Measurements from ENCODE around the gene USP53. TPM values are rescaled to one million over a fixed set of nuclear protein-coding genes. Genes with fewer than 3 reads are reported as not detected.

USP53 gene
- total and polyA plus RNA-seq, 10 of the 15 experiments (the other 5 are each of a cell fraction or from before 2014, with no cell fraction given): 0.23 to 4.0 (median 2.7) TPM

GRCh38 chr4:119212234-119212963, at the start of gene USP53 (continued):
- TF ChIP-seq ELK1 (IDR thresholded peaks at IDR 0.05; ENCODE audit: low read depth, low read length) (no peak), POLR2A (IDR thresholded peaks at IDR 0.05; ENCODE audit: low read depth, low read length) (peak; percentile 92), SUPT20H (IDR thresholded peaks at IDR 0.05; ENCODE audit: borderline replicate concordance, control insufficient read depth, low read depth, low read length) (no peak), POU2F2 (IDR thresholded peaks at IDR 0.05; ENCODE audit: borderline replicate concordance, low read depth, low read length) (no peak), NFYB (IDR thresholded peaks at IDR 0.05; ENCODE audit: insufficient read depth, low read depth, low read length) (no peak), POLR2AphosphoS5 (IDR thresholded peaks at IDR 0.05; ENCODE audit: low read length) (peak; percentile 72), MTA3 (IDR thresholded peaks at IDR 0.05; ENCODE audit: borderline replicate concordance, low read length) (no peak), TARDBP (IDR thresholded peaks at IDR 0.05; ENCODE audit: borderline replicate concordance) (no peak), SIX5 (IDR thresholded peaks at IDR 0.05; ENCODE audit: low read depth, low read length, severe bottlenecking) (no peak), FOS (IDR thresholded peaks at IDR 0.05; ENCODE audit: borderline replicate concordance, extremely low read depth, insufficient read length) (no peak), NBN (IDR thresholded peaks at IDR 0.05) (no peak), MYC (IDR thresholded peaks at IDR 0.05; ENCODE audit: insufficient read depth, insufficient read length, insufficient replicate concordance, low read length, severe bottlenecking) (no peak), TCF7 (IDR thresholded peaks at IDR 0.05; ENCODE audit: borderline replicate concordance) (no peak), PML (IDR thresholded peaks at IDR 0.05; ENCODE audit: low read length) (no peak), CBX5 (IDR thresholded peaks at IDR 0.05; ENCODE audit: low read depth) (no peak; the same call in 1 of the 2 replicates), BCL11A (IDR thresholded peaks at IDR 0.05; ENCODE audit: low read depth, low read length) (no peak), POLR2AphosphoS2 (IDR thresholded peaks at IDR 0.05; ENCODE audit: low read depth, low read length) (no peak), RBBP5 (conservative IDR thresholded peaks at IDR 0.05) (no peak), EZH2 (IDR thresholded peaks at IDR 0.05; ENCODE audit: borderline replicate concordance, control insufficient read depth, low read depth, low read length) (no peak), MEF2B (IDR thresholded peaks at IDR 0.05; ENCODE audit: partially characterized antibody, poor library complexity, severe bottlenecking) (peak; percentile 82), NFXL1 (IDR thresholded peaks at IDR 0.05; ENCODE audit: borderline replicate concordance) (no peak), PRDM15 (CRISPR knock-in tag; IDR thresholded peaks at IDR 0.05) (no peak), RELA (IDR thresholded peaks at IDR 0.05; ENCODE audit: borderline replicate concordance, partially characterized antibody) (no peak), E4F1 (IDR thresholded peaks at IDR 0.05; ENCODE audit: borderline replicate concordance, partially characterized antibody) (no peak), NFIC (IDR thresholded peaks at IDR 0.05; ENCODE audit: low read depth, low read length) (no peak)

All from GM12878 (cell line).